Measurements from ENCODE around the gene INAFM1. TPM values are rescaled to one million over a fixed set of nuclear protein-coding genes. Genes with fewer than 3 reads are reported as not detected.

Gene INAFM1
- total and polyA plus RNA-seq, 2 donors (not counting 1 experiment from before 2014, with no cell fraction given), result 6.6 to 13.6 TPM

- H3K4me3 ChIP-seq (ENCODE audit: control extremely low read depth in 1 of 5, extremely low read depth in 1 of 5, insufficient read depth in 1 of 5, low read depth in 2 of 5, low read length in 4 of 5), result peak overlapping the region in 4 of 5 experiments; percentile 42 to 95 (median 56)
- H3K9ac ChIP-seq (ENCODE audit: low read length), result peak overlapping the region; percentile 89
- POLR2A ChIA-PET, result interaction anchor here (0.5 to 3.4 kb wide), 13 partner anchors 13 to 1548 kb away, joined by 5 to 37 read pairs (median 10); partner anchors contain the start of genes CCDC9, INAFM1 and ZC3H4
- WGBS (ENCODE audit: insufficient coverage), result 2% methylated on average over 55 of the region's 56 CpGs
- H3K9me3 ChIP-seq (ENCODE audit: control extremely low read depth in 1 of 3, control insufficient read depth in 2 of 3, insufficient read depth in 1 of 3, low read length in 2 of 3), result no peaks in the 10 kb centered on the region
- no peak for DNase-seq
- intact Hi-C loops (cut with micrococcal nuclease), result loop anchor here (1.0 to 5.0 kb wide), 7 partner anchors 16 to 439 kb away; partner anchors contain the start of genes CCDC9, INAFM1 and SLC1A5
- peaks cover 46 to 51% of the 10 kb centered on the region in 2 donors for H3K4me1 ChIP-seq (ENCODE audit: control insufficient read depth in 2 of 2, insufficient read depth in 2 of 2, low read length in 2 of 2)
- H3K79me2 ChIP-seq (ENCODE audit: control insufficient read depth, insufficient read depth, low read length), result no peaks in the 10 kb centered on the region
- Mint-ChIP-seq H3K9me3 (ENCODE audit: insufficient read depth) (no peaks in the 10 kb centered on the region), H3K27ac (peak overlapping the region; percentile 95), H3K27me3 (no peaks in the 10 kb centered on the region), H3K4me3 (peak overlapping the region; percentile 90), H3K4me1 (peaks cover 20% of the 10 kb centered on the region)
- H3K27me3 ChIP-seq (replicated peaks in 1 of 4; ENCODE audit: control extremely low read depth in 1 of 4, control insufficient read depth in 3 of 4, insufficient read depth in 4 of 4, low read length in 3 of 4), result peaks cover 0 to 34% (median 1%) of the 10 kb centered on the region in 4 experiments
- peak; percentile 6 for ATAC-seq (ENCODE audit: low read depth)
- peak overlapping the region; percentile 82 to 93 for H3K27ac ChIP-seq (ENCODE audit: low read length in 2 of 2)
- CTCF ChIA-PET, result interaction anchor here (0.9 to 7.3 kb wide), 5 partner anchors 13 to 113 kb away, joined by 3 to 99 read pairs (median 8); partner anchors contain the start of gene ZC3H4
- H2AFZ ChIP-seq (ENCODE audit: insufficient read depth, low read depth, low read length, poor library complexity, severe bottlenecking), result no peak overlapping the region
- H3K4me2 ChIP-seq (replicated peaks; ENCODE audit: low read depth, low read length, poor library complexity, severe bottlenecking), result peak overlapping the region; percentile 100
- H3K36me3 ChIP-seq (replicated peaks in 1 of 2; ENCODE audit: control extremely low read depth in 1 of 2, control insufficient read depth in 1 of 2, extremely low read depth in 1 of 2, insufficient read depth in 2 of 2, low read length in 1 of 2), result no peaks in the 10 kb centered on the region
- no peak for TF ChIP-seq CTCF (IDR thresholded peaks at IDR 0.05)
- peaks cover 23% of the 10 kb centered on the region for H4K20me1 ChIP-seq (ENCODE audit: control insufficient read depth, insufficient read depth, low read length, poor library complexity, severe bottlenecking)
Observed at GRCh38 chr19:47226426-47227351, 48.0 kb upstream of the INAFM1 start.

All from B cell (primary cell).